ENCODE results near the gene LEP. TPM values are rescaled to one million over a fixed set of nuclear protein-coding genes. Genes with fewer than 3 reads are reported as not detected.

The LEP gene
- total and polyA plus RNA-seq, 4 donors = 0.06 to 0.15 (median 0.10) TPM; not detected in 1

GRCh38 chr7:128210036-128210347 lies 31.1 kb upstream of the LEP start:
- no peak for DNase-seq (ENCODE audit: low read depth in 4 of 6, low spot score in 6 of 6)
- Histone ChIP-seq H3K27ac (ENCODE audit: low read depth, low read length) (no peak overlapping the region), H3K27me3 (ENCODE audit: control insufficient read depth, insufficient read depth, low read length) (peaks cover 2% of the 10 kb centered on the region), H3K9me3 (ENCODE audit: control insufficient read depth, insufficient read depth, low read length) (no peaks in the 10 kb centered on the region), H3K36me3 (ENCODE audit: control insufficient read depth, insufficient read depth, low read length) (peaks cover 23% of the 10 kb centered on the region), H3K4me3 (ENCODE audit: low read depth, low read length) (no peak overlapping the region), H3K4me1 (ENCODE audit: control insufficient read depth, insufficient read depth, low read length) (peaks cover 28% of the 10 kb centered on the region)
- WGBS (ENCODE audit: insufficient coverage) = 53% methylated on average over 3 of the region's 3 CpGs

DNA sequence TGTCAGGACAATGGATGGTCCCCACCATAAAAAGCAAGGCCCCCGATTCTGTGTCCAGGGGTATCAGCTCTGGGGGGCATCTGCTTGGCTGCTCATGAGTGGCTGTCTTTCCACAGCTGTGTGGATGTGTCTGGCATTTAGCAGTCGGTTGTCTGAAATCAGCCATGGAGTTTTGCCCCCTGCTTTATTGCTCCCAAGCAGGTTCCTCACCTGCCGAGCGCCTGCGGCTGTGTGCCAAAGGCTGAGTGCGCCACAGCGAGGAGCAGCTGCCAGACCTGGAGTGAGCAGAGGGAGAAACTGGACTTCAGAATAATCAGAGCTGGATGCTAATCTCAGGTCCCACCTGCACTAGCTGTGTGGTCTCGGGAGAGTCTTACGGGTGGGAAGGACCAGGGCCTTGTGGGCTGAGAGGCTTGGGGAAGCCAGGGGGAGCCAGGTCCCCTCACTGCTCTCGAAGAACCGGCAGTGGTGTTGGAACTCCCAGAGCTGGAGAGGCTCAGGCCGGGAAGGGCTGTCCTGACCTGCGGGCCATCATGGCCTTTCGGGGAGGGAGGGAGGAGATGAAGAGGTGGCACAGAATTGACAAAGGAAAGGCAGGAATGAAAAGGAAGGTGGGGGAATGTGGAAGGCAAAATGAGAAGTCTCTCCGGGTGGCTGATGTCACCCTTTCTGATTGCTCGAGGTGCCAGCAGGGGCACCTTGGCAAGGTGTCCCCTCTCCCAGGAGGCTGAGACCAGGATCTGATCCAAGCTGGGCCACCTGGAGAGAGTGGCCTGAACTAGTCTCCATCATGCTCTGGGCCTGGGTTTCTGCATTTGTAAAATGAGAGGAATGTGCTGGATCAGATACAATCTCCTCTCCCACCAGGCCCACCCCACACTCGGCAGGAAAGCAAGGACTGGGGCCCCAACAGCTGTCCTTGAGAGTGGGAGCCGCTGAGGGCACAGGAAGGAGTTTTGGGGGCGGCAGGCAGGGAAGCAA lies 30.2 kb upstream of the LEP start:
- no peak overlapping the region for H3K4me3 ChIP-seq (ENCODE audit: low read depth, low read length)
- DNase-seq (ENCODE audit: low read depth in 4 of 6, low spot score in 6 of 6) = no peak
- H3K36me3 ChIP-seq (ENCODE audit: control insufficient read depth, insufficient read depth, low read length) = peaks cover 22% of the 10 kb centered on the region
- 81% methylated on average over 17 of the region's 19 CpGs for WGBS (ENCODE audit: insufficient coverage)
- H3K27ac ChIP-seq (ENCODE audit: low read depth, low read length) = no peak overlapping the region
- no peaks in the 10 kb centered on the region for H3K9me3 ChIP-seq (ENCODE audit: control insufficient read depth, insufficient read depth, low read length)
- peaks cover 32% of the 10 kb centered on the region for H3K4me1 ChIP-seq (ENCODE audit: control insufficient read depth, insufficient read depth, low read length)
- H3K27me3 ChIP-seq (ENCODE audit: control insufficient read depth, insufficient read depth, low read length) = peaks cover 2% of the 10 kb centered on the region

DNA sequence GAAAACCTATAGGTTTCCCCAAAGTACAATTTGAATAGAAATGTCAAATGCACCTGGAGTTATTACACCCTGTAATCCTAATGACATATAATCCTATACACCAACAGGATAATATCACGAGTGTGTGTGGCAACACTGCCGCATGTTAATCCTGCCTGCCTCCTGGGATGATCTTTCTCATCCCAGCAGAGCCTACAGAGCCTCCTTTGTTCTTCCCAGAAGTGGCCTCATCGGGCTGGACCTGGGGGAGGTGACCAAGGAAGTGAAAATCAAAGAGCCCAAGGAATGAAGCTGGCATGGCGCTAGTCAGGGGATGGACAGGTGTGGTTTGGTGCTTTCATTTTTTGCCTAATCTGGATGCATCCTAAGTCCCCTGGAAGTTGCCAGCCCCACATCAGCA lies 29.5 kb upstream of the LEP start:
- no peak for DNase-seq (ENCODE audit: low read depth in 4 of 6, low spot score in 6 of 6)
- peaks cover 2% of the 10 kb centered on the region for H3K27me3 ChIP-seq (ENCODE audit: control insufficient read depth, insufficient read depth, low read length)
- H3K4me3 ChIP-seq (ENCODE audit: low read depth, low read length) = no peak overlapping the region
- H3K4me1 ChIP-seq (ENCODE audit: control insufficient read depth, insufficient read depth, low read length) = peaks cover 32% of the 10 kb centered on the region
- 63% methylated on average over 1 of the region's 4 CpGs for WGBS (ENCODE audit: insufficient coverage)
- H3K36me3 ChIP-seq (ENCODE audit: control insufficient read depth, insufficient read depth, low read length) = peaks cover 15% of the 10 kb centered on the region
- no peaks in the 10 kb centered on the region for H3K9me3 ChIP-seq (ENCODE audit: control insufficient read depth, insufficient read depth, low read length)
- H3K27ac ChIP-seq (ENCODE audit: low read depth, low read length) = no peak overlapping the region

DNA sequence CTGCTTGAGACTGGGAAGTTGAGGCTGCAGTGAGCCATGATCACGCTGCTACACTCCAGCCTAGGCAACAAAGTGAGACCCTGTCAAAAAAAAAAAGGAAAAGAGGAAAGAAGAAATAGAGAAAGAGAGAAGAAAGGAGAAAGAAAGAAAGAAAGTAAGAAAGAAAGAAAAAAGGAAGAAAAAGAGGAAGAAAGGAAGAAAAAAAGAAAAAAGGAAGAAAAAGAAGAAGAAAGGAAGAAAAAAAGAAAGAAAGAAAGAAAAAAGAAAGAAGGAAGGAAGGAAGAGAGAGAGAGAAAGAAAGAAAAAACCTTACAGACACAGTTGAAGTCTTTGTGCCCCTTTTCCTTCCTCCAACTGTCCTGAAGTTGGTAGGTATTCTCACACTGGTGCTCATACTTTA lies 26.6 kb upstream of the LEP start:
- 100% methylated on average over 1 of the region's 1 CpG for WGBS (ENCODE audit: insufficient coverage)
- H3K36me3 ChIP-seq (ENCODE audit: control insufficient read depth, insufficient read depth, low read length) = peaks cover 6% of the 10 kb centered on the region
- peaks cover 2% of the 10 kb centered on the region for H3K27me3 ChIP-seq (ENCODE audit: control insufficient read depth, insufficient read depth, low read length)
- peaks cover 20% of the 10 kb centered on the region for H3K4me1 ChIP-seq (ENCODE audit: control insufficient read depth, insufficient read depth, low read length)
- no peak overlapping the region for H3K27ac ChIP-seq (ENCODE audit: low read depth, low read length)
- no peak for DNase-seq (ENCODE audit: low read depth in 4 of 6, low spot score in 6 of 6)
- no peaks in the 10 kb centered on the region for H3K9me3 ChIP-seq (ENCODE audit: control insufficient read depth, insufficient read depth, low read length)
- no peak overlapping the region for H3K4me3 ChIP-seq (ENCODE audit: low read depth, low read length)

- no peak overlapping the region for H3K27ac ChIP-seq (ENCODE audit: low read depth, low read length)
- peaks cover 14% of the 10 kb centered on the region for H3K4me1 ChIP-seq (ENCODE audit: control insufficient read depth, insufficient read depth, low read length)
- no peaks in the 10 kb centered on the region for H3K9me3 ChIP-seq (ENCODE audit: control insufficient read depth, insufficient read depth, low read length)
- peaks cover 2% of the 10 kb centered on the region for H3K27me3 ChIP-seq (ENCODE audit: control insufficient read depth, insufficient read depth, low read length)
- peaks cover 6% of the 10 kb centered on the region for H3K36me3 ChIP-seq (ENCODE audit: control insufficient read depth, insufficient read depth, low read length)
- no peak for DNase-seq (ENCODE audit: low read depth in 4 of 6, low spot score in 6 of 6)
- no peak overlapping the region for H3K4me3 ChIP-seq (ENCODE audit: low read depth, low read length)
- no CpG with 5 or more reads among the region's 3 CpGs for WGBS (ENCODE audit: insufficient coverage)
Observed at GRCh38 chr7:128215281-128215680, 25.8 kb upstream of the LEP start.

GRCh38 chr7:128215739-128216138 lies 25.3 kb upstream of the LEP start:
- H3K4me3 ChIP-seq (ENCODE audit: low read depth, low read length) = no peak overlapping the region
- WGBS (ENCODE audit: insufficient coverage) = no CpG with 5 or more reads among the region's 1 CpG
- H3K27me3 ChIP-seq (ENCODE audit: control insufficient read depth, insufficient read depth, low read length) = peaks cover 2% of the 10 kb centered on the region
- no peak overlapping the region for H3K27ac ChIP-seq (ENCODE audit: low read depth, low read length)
- H3K36me3 ChIP-seq (ENCODE audit: control insufficient read depth, insufficient read depth, low read length) = peaks cover 6% of the 10 kb centered on the region
- no peak for DNase-seq (ENCODE audit: low read depth in 4 of 6, low spot score in 6 of 6)
- no peaks in the 10 kb centered on the region for H3K9me3 ChIP-seq (ENCODE audit: control insufficient read depth, insufficient read depth, low read length)
- H3K4me1 ChIP-seq (ENCODE audit: control insufficient read depth, insufficient read depth, low read length) = peaks cover 14% of the 10 kb centered on the region

DNA sequence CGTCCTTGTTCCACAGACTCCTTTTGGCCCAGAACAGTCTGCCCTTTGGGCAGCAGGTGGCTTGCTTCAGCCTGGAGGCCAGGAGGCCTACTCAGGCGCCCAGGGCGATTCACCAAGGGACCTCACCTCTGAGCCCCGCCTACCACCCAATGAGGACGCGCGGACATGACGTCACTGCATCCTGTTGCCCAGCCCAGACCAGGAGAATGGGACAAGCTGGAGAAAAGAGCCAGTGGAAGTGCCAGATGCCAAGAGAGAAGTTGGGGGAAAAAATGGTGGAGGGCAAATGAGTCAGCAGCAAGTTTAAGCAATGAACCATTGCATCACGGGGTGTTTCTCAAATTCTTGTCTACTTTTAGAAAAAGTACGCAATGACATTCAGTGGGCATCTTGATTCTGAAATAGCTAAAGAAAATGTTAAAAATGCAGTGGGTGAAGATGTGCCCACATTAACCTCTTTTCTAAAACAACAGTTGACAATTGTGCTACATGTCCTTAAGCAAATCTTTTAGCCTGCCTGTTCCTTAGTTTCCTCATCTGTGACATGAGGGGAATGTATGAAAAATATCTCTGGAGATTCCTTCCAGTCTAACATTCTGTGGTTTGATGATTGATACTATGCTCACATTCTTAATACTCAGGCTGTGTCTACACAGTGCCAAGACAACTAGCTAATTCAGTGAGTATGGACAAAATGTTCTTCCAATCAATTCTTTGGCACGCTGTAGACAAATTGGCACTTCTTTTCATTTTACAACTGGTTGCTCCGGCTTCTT lies 23.9 kb upstream of the LEP start:
- WGBS (ENCODE audit: insufficient coverage) = 94% methylated on average over 9 of the region's 12 CpGs
- H3K4me1 ChIP-seq (ENCODE audit: control insufficient read depth, insufficient read depth, low read length) = peaks cover 4% of the 10 kb centered on the region
- no peaks in the 10 kb centered on the region for H3K9me3 ChIP-seq (ENCODE audit: control insufficient read depth, insufficient read depth, low read length)
- no peak for DNase-seq (ENCODE audit: low read depth in 4 of 6, low spot score in 6 of 6)
- no peaks in the 10 kb centered on the region for H3K27me3 ChIP-seq (ENCODE audit: control insufficient read depth, insufficient read depth, low read length)
- H3K27ac ChIP-seq (ENCODE audit: low read depth, low read length) = no peak overlapping the region
- H3K36me3 ChIP-seq (ENCODE audit: control insufficient read depth, insufficient read depth, low read length) = no peaks in the 10 kb centered on the region
- no peak overlapping the region for H3K4me3 ChIP-seq (ENCODE audit: low read depth, low read length)

GRCh38 chr7:128217967-128218652 lies 23.0 kb upstream of the LEP start:
- Histone ChIP-seq H3K27me3 (ENCODE audit: control insufficient read depth, insufficient read depth, low read length) (no peaks in the 10 kb centered on the region), H3K36me3 (ENCODE audit: control insufficient read depth, insufficient read depth, low read length) (no peaks in the 10 kb centered on the region), H3K4me1 (ENCODE audit: control insufficient read depth, insufficient read depth, low read length) (peaks cover 4% of the 10 kb centered on the region), H3K4me3 (ENCODE audit: low read depth, low read length) (no peak overlapping the region), H3K9me3 (ENCODE audit: control insufficient read depth, insufficient read depth, low read length) (no peaks in the 10 kb centered on the region), H3K27ac (ENCODE audit: low read depth, low read length) (no peak overlapping the region)
- WGBS (ENCODE audit: insufficient coverage) = 70% methylated on average over 4 of the region's 9 CpGs
- DNase-seq (ENCODE audit: low read depth in 4 of 6, low spot score in 6 of 6) = no peak

DNA sequence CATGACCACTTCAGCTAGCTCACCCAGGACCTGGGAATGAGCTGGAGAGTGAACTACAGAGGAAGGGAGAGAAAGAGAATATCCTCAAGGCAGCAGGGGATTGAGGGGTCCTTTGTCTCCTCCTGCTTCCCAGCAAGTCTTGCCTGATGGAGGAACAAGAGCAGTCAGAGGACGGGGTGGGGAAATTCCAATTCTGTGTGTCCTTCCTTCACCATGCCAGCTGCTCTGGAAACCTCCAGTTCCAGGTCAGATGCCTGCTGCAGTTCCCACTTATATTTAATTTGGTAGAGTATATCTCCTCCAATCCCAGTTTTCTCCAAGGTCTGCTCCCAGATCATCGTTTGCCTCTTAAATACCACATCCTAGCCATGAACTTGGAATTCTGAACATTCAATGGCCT lies 21.4 kb upstream of the LEP start:
- DNase-seq (ENCODE audit: low read depth in 4 of 6, low spot score in 6 of 6) = no peak
- no peaks in the 10 kb centered on the region for H3K36me3 ChIP-seq (ENCODE audit: control insufficient read depth, insufficient read depth, low read length)

More for the DNA sequence above, 21.4 kb upstream of the LEP start:
- WGBS (ENCODE audit: insufficient coverage) = 89% methylated on average over 1 of the region's 2 CpGs
- H3K4me1 ChIP-seq (ENCODE audit: control insufficient read depth, insufficient read depth, low read length) = peaks cover 4% of the 10 kb centered on the region
- no peak overlapping the region for H3K4me3 ChIP-seq (ENCODE audit: low read depth, low read length)
- H3K27me3 ChIP-seq (ENCODE audit: control insufficient read depth, insufficient read depth, low read length) = no peaks in the 10 kb centered on the region
- H3K27ac ChIP-seq (ENCODE audit: low read depth, low read length) = no peak overlapping the region
- no peaks in the 10 kb centered on the region for H3K9me3 ChIP-seq (ENCODE audit: control insufficient read depth, insufficient read depth, low read length)
